HEK293T (cell line): ENCODE data around the gene KISS1R.

Experiments
- BHLHE40 ChIP-seq: fragments of 450-650 bp; IDR thresholded peaks from 2 replicates; pipeline ENCODE4 v1.6.1; 2016; ENCODE audit warnings: mild to moderate bottlenecking, moderate library complexity, borderline replicate concordance
- CTBP1 ChIP-seq: fragments of 450-650 bp; IDR thresholded peaks from 2 replicates; pipeline ENCODE4 v1.6.1; 2016; ENCODE audit warnings: borderline replicate concordance
- FOXA1 ChIP-seq: fragments of 450-650 bp; IDR thresholded peaks from 2 replicates; pipeline ENCODE4 v1.6.1; 2016; ENCODE audit warnings: mild to moderate bottlenecking
- L3MBTL2 ChIP-seq: fragments of 450-650 bp; conservative IDR thresholded peaks from 2 replicates; pipeline ENCODE4 v1.6.1; 2016; ENCODE audit warnings: mild to moderate bottlenecking
- NFRKB ChIP-seq: fragments of 450-650 bp; IDR thresholded peaks from 2 replicates; pipeline ENCODE4 v1.6.1; 2016; ENCODE audit warnings: mild to moderate bottlenecking, moderate library complexity
- PKNOX1 ChIP-seq: fragments of 450-650 bp; IDR thresholded peaks from 2 replicates; pipeline ENCODE4 v1.6.1; 2016

- no peak for TF ChIP-seq CTBP1
- TF ChIP-seq BHLHE40: no peak
- no peak for TF ChIP-seq FOXA1
- no peak for TF ChIP-seq L3MBTL2
- no peak for TF ChIP-seq NFRKB
- no peak for TF ChIP-seq PKNOX1
Measured at GRCh38 chr19:883661-884211, 33.4 kb upstream of the KISS1R start.
